Measurements from ENCODE around the gene GLRA3.

GLRA3 gene

GRCh38 chr4:174708381-174708780, 120.7 kb downstream of the GLRA3 start:
- no peak overlapping the region for H3K4me3 ChIP-seq (ENCODE audit: low read length)
- TF ChIP-seq CTCF (IDR thresholded peaks at IDR 0.05; ENCODE audit: insufficient read depth, low read depth, low read length, missing control alignments), result no peak
- no peak for DNase-seq (ENCODE audit: low read depth)

GRCh38 chr4:174707902-174708301, 121.1 kb downstream of the GLRA3 start:
- no peak overlapping the region for H3K4me3 ChIP-seq (ENCODE audit: low read length)
- TF ChIP-seq CTCF (IDR thresholded peaks at IDR 0.05; ENCODE audit: insufficient read depth, low read depth, low read length, missing control alignments), result no peak
- DNase-seq (ENCODE audit: low read depth), result no peak

- DNase-seq (ENCODE audit: low read depth), result no peak
Measured at GRCh38 chr4:174707051-174707676, 121.9 kb downstream of the GLRA3 start.

GRCh38 chr4:174702979-174703478, 126.0 kb downstream of the GLRA3 start:
- no peak for DNase-seq (ENCODE audit: low read depth)
- H3K4me3 ChIP-seq (ENCODE audit: low read length), result no peak overlapping the region
- TF ChIP-seq CTCF (IDR thresholded peaks at IDR 0.05; ENCODE audit: insufficient read depth, low read depth, low read length, missing control alignments), result no peak

More at GRCh38 chr4:174707051-174707676, 121.9 kb downstream of the GLRA3 start:
- no peak overlapping the region for H3K4me3 ChIP-seq (ENCODE audit: low read length)
- no peak for TF ChIP-seq CTCF (IDR thresholded peaks at IDR 0.05; ENCODE audit: insufficient read depth, low read depth, low read length, missing control alignments)

GRCh38 chr4:174699654-174700053, 129.4 kb downstream of the GLRA3 start:
- no peak overlapping the region for H3K4me3 ChIP-seq (ENCODE audit: low read length)
- DNase-seq (ENCODE audit: low read depth), result no peak
- no peak for TF ChIP-seq CTCF (IDR thresholded peaks at IDR 0.05; ENCODE audit: insufficient read depth, low read depth, low read length, missing control alignments)

GRCh38 chr4:174697896-174698295, 131.2 kb downstream of the GLRA3 start:
- DNase-seq (ENCODE audit: low read depth), result no peak

More at GRCh38 chr4:174697896-174698295, 131.2 kb downstream of the GLRA3 start:
- no peak overlapping the region for H3K4me3 ChIP-seq (ENCODE audit: low read length)
- TF ChIP-seq CTCF (IDR thresholded peaks at IDR 0.05; ENCODE audit: insufficient read depth, low read depth, low read length, missing control alignments), result no peak
